Measurements from ENCODE around the gene TLK1.
"Not testable (repeated sequence)": the region's sequence is repeated elsewhere in the genome, so short reads cannot be mapped to it uniquely, and the experiment has no call there.

The TLK1 gene

GRCh38 chr2:171142398-171142797 is 18.3 kb downstream of the TLK1 start:
- no peak for DNase-seq (ENCODE audit: low read depth)

- no peak for DNase-seq (ENCODE audit: low read depth)
These were observed 19.4 kb downstream of the TLK1 start for GRCh38 chr2:171141320-171141719.

GRCh38 chr2:171139860-171140259 is 20.8 kb downstream of the TLK1 start:
- DNase-seq (ENCODE audit: low read depth): no peak

GRCh38 chr2:171136024-171136423 is 24.7 kb downstream of the TLK1 start:
- DNase-seq (ENCODE audit: low read depth): no peak

GRCh38 chr2:171134624-171135230 is 26.0 kb downstream of the TLK1 start:
- no peak for DNase-seq (ENCODE audit: low read depth)

GRCh38 chr2:171132086-171132485 is 28.6 kb downstream of the TLK1 start:
- no peak for DNase-seq (ENCODE audit: low read depth)

- DNase-seq (ENCODE audit: low read depth): no peak
These were observed 32.2 kb downstream of the TLK1 start for GRCh38 chr2:171128461-171128860.

- DNase-seq (ENCODE audit: low read depth): no peak
These were observed 36.2 kb downstream of the TLK1 start for GRCh38 chr2:171124541-171124940.

- no peak for DNase-seq (ENCODE audit: low read depth)
These were observed 51.1 kb downstream of the TLK1 start for GRCh38 chr2:171109571-171109970.

GRCh38 chr2:171109020-171109419 is 51.7 kb downstream of the TLK1 start:
- no peak for DNase-seq (ENCODE audit: low read depth)

- DNase-seq (ENCODE audit: low read depth): no peak
These were observed 52.9 kb downstream of the TLK1 start for GRCh38 chr2:171107803-171108202.

GRCh38 chr2:171104379-171104778 is 56.3 kb downstream of the TLK1 start:
- DNase-seq (ENCODE audit: low read depth): no peak

GRCh38 chr2:171102802-171103201 is 57.9 kb downstream of the TLK1 start:
- DNase-seq (ENCODE audit: low read depth): no peak

GRCh38 chr2:171100370-171100769 is 60.3 kb downstream of the TLK1 start:
- no peak for DNase-seq (ENCODE audit: low read depth)

- DNase-seq (ENCODE audit: low read depth): no peak
These were observed 62.1 kb downstream of the TLK1 start for GRCh38 chr2:171098607-171099006.

GRCh38 chr2:171095014-171095582 is 65.6 kb downstream of the TLK1 start:
- DNase-seq (ENCODE audit: low read depth): no peak

- not testable (repeated sequence) for DNase-seq (ENCODE audit: low read depth)
These were observed 69.2 kb downstream of the TLK1 start for GRCh38 chr2:171091517-171091916.

GRCh38 chr2:171089489-171089888 is 71.2 kb downstream of the TLK1 start:
- DNase-seq (ENCODE audit: low read depth): no peak

GRCh38 chr2:171088057-171088834 is 72.4 kb downstream of the TLK1 start:
- DNase-seq (ENCODE audit: low read depth): no peak

GRCh38 chr2:171087547-171087946 is 73.1 kb downstream of the TLK1 start:
- DNase-seq (ENCODE audit: low read depth): no peak

- peak; percentile 9 for DNase-seq (ENCODE audit: low read depth)
These were observed 74.1 kb downstream of the TLK1 start for GRCh38 chr2:171086352-171087290.

- DNase-seq (ENCODE audit: low read depth): no peak
These were observed 76.6 kb downstream of the TLK1 start for GRCh38 chr2:171084128-171084527.
